ENCODE data around the gene DOCK6.

DNA sequence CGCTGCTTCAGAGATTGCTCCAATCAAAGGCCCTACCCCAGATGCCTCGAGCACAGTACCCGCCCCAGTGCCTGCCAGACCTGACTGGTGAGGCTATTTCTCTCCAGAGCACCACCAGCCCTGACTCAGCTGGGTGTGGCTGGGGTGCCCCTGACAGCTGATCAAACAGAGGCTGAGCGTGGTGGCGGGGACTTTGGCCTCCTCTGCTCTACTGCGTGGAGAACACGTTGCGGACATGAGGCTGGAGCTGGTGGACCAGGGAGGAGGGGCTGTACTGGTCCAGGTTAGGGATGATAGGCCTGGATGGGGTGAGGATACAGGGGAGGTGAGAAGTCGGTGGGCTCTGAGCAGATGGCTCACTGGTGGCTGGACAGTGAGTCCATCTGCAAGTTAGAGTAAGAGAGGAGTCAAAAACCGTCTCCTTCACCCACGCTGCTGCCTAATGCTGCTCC, 3.5 kb upstream of the DOCK6 start:
- TF ChIP-seq, protein P1, sequence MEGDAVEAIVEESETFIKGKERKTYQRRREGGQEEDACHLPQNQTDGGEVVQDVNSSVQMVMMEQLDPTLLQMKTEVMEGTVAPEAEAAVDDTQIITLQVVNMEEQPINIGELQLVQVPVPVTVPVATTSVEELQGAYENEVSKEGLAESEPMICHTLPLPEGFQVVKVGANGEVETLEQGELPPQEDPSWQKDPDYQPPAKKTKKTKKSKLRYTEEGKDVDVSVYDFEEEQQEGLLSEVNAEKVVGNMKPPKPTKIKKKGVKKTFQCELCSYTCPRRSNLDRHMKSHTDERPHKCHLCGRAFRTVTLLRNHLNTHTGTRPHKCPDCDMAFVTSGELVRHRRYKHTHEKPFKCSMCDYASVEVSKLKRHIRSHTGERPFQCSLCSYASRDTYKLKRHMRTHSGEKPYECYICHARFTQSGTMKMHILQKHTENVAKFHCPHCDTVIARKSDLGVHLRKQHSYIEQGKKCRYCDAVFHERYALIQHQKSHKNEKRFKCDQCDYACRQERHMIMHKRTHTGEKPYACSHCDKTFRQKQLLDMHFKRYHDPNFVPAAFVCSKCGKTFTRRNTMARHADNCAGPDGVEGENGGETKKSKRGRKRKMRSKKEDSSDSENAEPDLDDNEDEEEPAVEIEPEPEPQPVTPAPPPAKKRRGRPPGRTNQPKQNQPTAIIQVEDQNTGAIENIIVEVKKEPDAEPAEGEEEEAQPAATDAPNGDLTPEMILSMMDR (IDR thresholded peaks at IDR 0.05): no peak
- no peak for TF ChIP-seq POLR2A (IDR thresholded peaks at IDR 0.05)
- TF ChIP-seq EP300 (IDR thresholded peaks at IDR 0.05): no peak

Data from ovary (tissue), 3 donors.